ENCODE measurements around the gene NSFL1C.

NSFL1C gene

DNA sequence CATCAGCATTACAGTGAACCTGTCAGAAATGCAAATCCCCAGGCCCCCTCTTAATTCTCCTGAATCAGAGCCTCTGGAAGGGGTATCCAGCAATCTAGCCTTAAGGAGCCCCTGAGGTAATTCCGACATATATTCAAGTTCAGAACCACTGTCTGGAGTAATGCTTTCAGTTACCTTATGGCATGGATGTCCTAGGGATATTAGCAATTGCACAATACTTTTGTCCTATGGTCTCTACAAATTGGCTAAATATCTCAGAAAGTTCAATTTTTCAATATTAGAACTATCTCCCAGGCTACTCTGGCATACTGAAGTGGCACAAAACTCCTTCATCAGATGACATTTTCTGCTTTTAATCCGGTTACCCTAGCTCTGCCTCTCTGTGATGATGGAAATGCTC lies 6.4 kb downstream of the NSFL1C start:
- no peak for DNase-seq (ENCODE audit: low spot score)

DNA sequence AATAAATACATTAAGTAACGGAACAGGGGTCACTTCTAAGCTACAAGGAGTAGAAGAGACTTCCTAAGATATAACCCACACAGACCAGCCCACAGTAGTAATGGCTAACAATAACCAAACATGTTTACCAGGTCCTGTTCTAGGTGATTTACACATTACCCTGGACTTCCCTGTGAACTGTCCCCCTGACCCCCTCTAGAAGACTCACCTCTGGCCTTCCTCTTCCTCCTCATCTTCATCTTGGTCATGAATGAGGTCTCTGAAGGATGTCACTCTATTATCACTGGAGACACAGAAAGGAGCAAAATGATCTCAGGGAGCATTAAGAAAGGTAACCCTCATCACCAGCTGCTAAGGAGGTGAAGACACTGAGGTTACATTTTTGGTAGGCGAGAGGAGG lies 8.7 kb downstream of the NSFL1C start:
- DNase-seq (ENCODE audit: low spot score), result no peak

DNA sequence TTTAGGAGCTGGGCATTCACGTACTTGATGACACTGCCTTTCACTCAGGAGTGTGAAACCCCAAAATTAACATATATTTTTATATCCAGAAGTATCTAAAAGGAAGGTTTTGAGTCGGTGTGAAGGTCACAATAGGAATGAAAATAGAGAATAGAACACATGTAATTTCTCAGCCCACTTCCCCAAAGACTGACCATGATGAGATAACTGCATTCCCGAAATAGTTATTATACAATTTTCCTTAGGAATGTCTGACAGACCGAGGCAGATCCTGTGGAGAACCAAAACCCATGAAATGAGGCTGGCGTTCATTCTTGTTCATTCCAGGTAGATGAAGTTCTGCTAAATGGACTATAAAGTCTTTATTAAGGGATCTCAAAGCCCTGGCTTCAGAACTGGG lies 10.3 kb downstream of the NSFL1C start:
- no peak for DNase-seq (ENCODE audit: low spot score)

DNA sequence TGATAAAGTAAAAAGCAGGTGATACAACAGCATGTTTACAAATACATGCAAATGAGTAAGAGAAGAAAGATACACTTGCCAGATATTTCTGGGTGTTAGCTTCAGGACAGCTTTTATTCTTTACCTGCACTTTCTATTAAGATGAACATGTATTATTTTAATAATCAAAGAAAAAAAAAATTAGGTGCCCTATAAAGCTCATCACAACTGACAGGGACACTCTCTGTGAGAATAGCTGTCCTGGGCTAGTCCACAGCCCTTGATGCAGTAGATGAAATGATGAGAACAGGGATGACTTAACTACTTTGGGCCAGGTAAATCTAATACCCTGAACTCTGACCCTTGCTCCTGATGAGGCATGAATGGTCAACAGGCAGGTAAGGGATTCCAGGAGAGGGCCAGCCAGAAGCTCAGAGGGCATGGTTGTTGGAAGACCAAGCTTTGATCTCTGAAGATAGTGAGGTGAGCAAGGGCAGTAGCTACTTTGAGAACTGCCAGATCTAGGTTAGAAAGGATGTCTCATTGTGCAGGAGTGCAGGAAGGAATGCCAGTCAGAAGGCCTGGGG lies 15.6 kb downstream of the NSFL1C start:
- no peak for DNase-seq (ENCODE audit: low spot score)

DNA sequence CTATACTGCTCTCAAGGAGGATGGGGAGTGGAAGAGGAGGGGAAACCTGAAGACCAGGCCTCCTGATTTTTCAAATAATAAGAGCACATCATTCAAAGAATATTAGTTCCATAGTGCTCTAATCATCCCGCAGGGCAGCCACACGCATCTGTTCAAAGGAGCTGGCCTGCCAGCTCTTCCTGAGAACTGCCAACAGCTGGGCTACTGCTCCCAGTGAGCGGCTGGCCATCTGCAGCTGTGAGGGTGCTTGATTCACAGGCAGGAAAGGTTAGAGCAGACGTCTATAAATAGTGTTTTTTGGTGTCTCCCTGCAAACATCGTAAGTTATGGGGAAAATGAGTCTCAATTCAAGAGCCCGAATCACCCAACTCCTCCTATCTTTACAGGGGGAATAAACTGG lies 17.3 kb downstream of the NSFL1C start:
- no peak for DNase-seq (ENCODE audit: low spot score)

DNA sequence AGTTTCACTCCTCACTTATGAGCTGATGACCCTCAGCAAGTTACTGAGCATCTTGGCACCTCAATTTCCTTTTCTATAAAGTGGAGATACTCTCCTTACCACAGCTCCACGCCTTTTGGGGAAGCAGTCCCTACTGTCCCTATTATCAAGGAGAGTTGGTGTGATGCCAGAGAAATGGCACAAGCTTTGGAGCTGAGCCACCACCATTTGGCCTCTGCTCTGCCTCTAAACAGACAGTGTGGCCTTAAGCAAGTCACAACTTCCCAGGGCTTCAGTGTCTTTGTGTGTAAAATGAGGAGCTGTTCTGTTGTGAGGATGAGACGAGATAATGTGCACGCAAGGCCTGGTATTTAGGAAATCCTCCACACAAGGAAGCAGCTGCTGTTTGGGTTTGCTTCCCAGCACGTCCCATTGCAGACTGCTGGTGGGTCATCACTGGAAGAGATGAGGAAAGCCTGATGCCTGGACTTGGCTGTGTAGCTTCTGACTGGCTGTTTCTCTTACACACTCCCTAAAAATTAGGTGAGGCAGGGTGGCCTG lies 18.5 kb downstream of the NSFL1C start:
- no peak for DNase-seq (ENCODE audit: low spot score)

DNA sequence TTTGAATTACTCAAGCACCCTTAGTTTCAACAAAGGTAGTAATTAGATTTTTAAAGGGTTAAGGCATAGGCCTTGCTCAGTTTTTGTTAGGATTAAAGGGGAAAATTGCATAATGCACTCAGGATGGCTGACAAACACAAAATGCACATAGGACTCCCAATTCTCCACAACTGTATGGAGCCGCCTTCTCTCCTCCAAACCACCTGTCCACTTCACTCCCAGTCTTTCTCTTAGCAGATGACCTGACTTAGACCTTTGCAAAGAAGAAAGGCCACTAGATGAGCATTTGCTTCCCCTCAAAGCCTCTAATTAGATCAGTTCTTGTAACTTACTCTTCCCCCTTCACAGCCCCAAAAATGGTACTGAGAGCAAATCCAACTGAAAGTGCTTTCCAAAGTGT lies 20.1 kb downstream of the NSFL1C start:
- no peak for DNase-seq (ENCODE audit: low spot score)

DNA sequence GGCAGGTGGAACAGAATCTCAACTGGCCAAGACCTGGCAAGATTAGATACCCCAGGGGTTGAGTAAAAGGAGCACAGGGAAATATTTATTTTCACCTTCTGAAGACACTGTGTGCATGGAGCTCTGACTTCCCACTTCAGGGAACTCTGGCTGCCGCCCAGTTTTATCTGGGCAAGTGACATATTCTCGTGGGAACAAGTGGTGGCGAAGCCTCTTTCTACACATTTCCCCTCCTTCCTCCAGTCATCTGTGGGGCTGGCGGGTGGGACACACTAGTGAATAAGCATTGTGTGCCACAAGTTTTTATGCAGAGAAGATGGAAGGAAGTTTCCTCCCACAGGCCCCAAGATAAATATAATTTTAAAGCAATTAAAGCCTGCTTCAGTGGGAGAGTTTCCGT lies 23.6 kb downstream of the NSFL1C start:
- no peak for DNase-seq (ENCODE audit: low spot score)

DNA sequence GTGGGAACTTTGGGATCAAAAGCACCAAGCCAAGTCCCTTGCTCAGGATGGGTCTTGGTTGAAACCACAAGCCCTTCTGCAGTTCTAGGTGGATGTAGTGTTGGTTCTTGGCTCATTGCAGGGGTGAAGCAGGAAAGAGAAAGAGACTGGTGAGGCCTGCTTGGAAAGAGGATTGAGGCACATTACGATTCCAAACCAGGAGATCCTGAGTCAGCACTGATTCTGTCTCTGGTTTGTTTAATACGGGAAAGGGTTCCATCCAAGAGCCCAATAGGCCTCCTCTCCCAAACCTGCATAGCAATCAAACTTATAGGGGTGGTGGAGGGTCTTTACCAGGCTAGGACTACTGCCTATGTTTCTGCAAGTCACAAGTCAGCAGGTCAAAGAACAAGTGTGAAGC lies 24.3 kb downstream of the NSFL1C start:
- no peak for DNase-seq (ENCODE audit: low spot score)

DNA sequence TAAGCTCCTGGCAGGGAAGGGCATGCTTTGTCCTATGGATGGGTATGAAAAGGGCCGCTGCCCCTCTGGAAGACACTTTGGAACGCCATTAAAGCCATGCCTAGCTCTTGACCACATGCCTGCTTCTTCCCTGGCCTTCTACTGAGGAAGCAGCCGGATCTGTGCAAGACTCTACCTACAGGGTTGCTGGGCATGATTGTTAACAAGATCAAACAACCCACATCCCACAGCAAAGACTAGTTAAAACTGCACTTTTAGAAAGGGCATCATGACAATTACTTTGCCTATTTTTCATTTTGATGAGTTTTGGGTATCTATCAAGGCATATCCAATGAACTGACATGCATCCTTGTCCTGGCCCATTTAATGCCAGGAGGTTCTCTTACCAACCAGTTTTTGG lies 25.5 kb downstream of the NSFL1C start:
- no peak for DNase-seq (ENCODE audit: low spot score)

DNA sequence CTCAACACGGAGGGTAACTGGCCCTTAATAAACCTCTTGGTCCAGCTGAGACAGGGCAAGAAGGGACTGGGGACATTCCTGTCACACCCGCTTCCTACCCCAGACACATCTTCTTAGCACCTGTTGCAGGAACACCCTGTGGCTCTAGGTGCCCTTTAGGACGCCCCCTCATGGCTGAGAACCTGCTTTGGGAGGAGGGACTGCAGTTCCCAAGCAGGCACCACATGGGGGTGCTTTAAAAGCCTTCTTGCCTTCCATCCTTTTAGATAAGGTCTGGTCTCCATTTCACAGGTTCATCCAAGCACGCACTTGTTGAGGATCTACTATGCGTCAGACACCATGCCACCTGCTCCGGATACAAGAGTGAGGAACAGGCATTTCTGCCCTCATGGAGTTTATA lies 26.6 kb downstream of the NSFL1C start:
- DNase-seq (ENCODE audit: low spot score), result peak; percentile 61

DNA sequence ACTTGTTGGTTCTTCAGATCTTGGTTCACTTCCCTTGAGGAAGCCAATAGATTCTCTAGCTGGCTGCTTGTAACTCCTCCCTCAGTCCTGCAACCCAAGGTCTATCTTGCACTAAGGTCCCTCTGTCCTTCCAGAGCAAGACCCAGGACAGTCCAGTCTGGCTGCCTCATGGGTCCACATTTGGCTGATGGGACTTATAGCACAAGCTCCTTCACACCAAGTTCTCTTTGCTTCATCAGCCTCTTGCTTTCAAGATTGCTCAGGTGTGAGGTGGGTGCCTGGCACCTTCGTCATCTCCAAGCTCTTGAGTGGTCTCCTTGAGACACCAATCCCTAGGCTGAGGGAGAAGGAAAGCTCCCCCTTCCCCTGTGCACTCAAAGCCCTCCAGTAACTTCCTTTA lies 28.3 kb downstream of the NSFL1C start:
- DNase-seq (ENCODE audit: low spot score), result no peak

DNA sequence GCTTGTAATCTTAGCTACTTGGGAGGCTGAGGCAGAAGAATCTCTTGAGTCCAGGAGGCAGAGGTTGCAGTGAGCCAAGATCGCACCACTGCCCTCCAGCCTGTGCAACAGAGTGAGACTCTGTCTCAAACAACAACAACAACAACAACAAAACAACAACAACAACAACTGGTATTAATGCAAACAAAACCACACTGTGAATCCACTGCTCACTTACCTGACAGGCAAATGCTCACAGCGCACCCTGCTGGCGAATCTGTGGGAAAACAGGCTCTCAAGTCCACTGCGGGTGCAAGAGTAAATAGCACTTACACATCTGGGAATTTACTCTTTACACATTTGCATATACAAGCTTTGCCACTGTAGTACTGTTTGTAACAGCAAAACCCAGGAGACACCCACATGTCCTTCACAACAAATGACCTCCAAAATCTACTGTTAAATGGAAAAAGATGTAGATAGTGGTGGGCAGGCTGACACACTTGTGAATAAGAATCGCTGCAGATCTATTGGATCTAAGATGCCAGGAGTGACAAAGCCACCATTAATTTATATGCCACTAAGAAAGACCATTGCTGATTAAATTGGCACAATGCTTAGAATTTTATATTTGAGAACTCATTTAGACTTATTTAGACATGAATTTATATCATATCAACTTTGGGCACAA lies 29.3 kb downstream of the NSFL1C start:
- DNase-seq (ENCODE audit: low spot score), result peak; percentile 80

DNA sequence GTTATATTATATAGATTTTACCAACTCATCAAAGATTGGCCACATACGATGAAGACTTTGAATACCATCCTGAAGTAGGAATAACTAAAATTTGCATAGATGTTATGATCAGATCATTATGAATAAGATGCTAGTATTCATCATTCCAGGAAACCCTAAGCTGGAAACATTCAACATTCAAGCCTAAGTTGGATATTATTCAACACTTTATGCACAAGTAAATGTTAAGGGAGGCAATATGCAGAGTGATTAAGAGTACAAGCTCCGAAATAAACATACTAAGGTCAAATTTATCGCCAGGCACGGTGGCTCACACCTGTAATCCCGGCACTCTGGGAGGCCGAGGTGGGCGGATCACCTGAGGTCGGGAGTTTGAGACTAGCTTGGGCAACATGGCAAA lies 30.4 kb downstream of the NSFL1C start:
- DNase-seq (ENCODE audit: low spot score), result no peak

DNA sequence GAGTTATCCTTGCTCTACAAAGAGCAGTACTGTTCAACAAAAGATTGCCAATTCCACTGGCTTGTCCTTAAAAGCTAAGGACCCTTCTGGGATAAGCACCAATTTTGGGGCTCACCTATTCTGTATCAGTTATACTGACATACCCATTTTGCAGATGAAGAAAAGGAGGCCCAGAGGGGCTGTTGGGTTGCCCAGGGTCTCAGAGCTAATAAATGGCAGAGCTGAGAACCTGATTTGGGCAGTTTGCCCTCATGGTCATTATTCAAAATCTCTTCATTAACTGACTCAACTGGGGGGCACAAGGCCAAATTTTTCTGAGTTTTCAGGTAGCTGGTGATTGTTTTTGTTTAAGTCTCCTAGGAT lies 31.3 kb downstream of the NSFL1C start:
- DNase-seq (ENCODE audit: low spot score), result no peak

DNA sequence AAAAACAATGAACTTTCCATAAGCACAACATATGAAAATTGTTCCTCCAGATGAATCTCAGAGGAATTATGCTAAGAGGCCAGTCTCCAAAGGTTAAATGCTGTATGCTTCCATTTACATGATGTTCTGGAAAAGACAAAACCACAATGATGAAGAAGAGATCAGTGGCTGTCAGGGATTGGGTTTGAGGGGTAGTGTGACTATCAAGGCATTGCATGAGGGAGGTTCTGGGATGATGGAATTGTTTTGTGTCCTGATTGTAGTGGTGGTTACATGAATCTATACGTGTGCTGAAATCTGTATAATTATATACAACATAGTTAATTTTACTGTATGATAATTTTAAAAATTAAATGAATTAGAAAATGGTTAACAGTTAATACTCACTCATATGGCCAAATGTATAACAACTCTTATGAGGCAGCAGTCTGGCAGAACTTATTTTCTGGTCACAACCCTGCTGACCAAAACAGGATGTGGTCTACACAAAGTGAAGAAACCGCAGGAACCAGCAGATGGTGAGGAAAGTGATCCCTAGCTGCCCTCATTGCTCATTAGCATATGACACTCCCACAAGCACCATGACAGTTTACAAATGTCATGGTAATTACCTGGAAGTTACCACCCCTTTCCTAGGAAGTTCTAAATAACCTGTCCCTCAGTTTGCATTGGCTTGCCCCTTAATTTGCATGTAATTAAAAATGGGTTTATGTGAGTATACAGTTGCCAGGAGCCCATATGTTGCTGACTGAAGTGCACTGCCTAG lies 31.9 kb downstream of the NSFL1C start:
- DNase-seq (ENCODE audit: low spot score), result no peak

DNA sequence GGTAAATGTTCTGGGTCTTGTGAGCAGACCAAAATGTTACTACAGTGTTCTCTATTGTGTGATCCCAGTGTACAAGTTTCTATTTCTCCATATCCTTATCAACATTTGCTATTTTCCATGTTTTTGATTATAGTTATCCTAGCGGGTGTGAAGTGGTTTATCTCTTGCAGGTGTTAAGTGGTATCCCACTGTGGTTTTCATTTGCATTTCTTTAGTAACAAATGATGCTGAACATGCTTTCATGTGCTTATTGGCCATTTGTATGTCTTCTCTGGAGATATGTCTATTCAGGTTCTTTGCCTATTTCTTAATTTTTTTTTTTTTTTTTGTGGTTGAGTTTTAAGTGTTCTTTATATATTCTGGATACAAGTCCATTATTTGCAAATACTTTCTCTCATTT lies 35.5 kb downstream of the NSFL1C start:
- no peak for DNase-seq (ENCODE audit: low spot score)

DNA sequence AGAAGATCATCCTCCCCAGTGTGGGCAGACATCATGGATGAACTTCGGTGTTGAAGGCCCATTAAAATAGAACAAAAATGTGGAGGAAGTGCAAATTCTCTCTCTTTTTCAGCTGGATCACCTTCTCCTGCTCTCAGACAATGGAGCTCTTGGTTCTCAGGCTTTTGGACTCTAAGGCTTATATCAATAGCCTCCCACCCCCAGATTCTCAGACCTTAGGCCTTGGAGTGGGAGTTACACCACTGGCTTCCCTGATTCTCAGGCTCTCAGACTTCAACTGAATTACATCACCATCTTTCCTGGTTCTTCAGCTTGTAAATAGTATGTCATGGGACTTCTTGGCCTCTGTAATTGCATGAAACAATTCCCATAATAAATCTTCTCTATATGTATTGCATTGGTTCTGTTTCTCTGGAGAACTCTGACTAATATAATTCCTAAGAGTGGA lies 36.6 kb downstream of the NSFL1C start:
- no peak for DNase-seq (ENCODE audit: low spot score)

DNA sequence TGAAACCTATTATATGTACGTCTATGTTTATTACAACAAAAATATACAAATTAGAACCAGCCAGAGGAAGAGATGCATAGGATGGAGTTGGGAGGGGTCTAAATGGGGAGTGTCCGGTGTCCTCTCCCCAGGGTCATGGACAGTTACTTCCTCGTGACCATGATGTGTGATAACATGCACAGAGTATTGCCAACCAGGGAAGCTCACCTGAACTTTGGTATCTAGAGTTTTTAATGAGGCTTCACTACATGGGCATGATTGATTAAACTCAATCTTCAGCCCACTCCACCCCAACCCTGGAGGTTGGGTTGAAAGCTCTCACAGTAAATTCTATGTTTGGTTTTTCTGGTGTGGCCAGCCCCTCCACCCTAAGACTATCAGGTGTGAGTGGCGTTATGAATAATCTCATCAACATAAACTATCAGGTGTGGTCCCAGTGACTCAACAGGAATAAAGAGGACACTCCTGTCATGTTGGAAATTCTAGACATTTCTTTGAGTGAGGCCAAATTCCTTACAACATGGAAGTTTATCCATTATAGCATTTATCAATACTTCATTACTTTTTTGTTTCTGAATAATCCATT lies 37.4 kb downstream of the NSFL1C start:
- no peak for DNase-seq (ENCODE audit: low spot score)

DNA sequence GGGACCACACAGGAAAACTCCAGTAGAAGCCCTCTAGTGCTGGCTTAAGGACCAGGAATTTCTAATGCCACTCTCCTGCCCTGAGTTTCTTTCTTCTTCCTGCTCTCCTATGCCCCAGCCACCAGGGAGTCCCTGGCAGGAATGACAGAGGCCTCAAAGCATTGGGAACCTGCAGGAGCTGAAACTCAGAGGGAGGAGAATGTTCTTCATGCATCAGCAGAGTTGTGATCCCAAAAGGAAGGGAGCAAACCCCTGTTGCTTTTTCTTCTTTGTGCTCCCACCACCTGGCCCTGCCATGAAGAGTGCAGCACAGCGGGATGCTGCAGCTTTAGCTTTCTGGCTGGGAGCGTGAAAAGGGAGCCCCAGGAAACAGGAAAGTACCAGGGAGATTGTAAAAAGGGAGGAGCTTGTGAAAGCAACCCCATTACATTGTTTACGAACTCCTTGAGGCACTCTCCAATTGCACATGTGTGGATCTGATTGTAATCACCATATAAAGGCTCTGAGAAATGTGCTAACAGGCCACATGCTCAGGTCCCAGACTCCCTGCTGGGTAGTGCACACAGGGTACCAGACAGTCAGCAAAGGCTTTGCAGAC lies 39.1 kb downstream of the NSFL1C start:
- peak; percentile 54 for DNase-seq (ENCODE audit: low spot score)

DNA sequence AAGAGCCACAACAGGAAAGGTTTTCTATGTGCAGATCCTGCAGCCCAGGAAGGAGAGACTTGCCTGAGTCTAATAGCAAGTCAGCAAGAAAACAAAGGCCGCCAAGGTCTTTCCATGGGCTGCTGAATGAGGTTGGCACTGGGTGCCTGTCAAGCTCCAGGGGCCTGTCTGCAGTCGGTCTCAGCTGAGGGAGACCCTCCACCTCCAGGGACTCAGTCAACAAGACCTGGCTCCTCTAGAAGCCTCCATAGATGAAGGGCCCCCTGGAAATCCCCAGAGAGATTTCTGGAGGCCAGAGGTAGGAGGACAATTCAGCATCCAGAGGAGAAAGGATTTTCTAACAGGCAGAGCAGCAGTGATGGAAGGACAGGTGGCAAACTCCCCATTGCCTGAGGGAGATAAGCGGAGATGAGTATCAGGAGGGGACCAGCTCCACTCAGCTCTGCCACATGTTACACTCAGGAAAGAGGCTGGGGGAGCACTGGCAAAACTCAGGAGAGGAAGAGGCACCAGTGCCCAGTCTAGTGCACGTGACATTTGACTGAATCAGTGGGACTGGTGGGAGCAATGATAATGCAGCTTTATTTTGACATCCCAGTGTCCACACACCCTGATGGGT lies 40.3 kb downstream of the NSFL1C start:
- DNase-seq (ENCODE audit: low spot score), result no peak

DNA sequence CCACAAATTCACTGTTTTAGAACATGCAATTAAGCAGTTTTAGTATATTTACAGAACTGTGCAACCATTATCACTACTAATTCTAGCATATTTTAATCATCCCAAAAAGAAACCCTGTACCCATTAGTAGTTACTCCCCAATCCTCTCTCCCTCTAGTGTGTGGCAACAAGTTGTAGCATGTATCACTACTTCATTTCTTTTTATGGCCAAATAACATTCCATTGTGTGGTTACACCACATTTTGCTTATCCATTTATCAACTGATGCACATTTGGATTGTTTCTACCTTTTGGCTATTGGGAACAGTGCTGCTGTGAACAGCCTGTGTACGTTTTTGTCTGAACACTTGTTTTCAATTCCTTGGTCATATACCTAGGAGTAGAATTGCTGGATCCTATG lies 42.3 kb downstream of the NSFL1C start:
- no peak for DNase-seq (ENCODE audit: low spot score)
